KMS-11 (cell line): Measurements from ENCODE around the gene NME9.

Experiments
- H2AFZ ChIP-seq: fragments of 200-600 bp; sonication (generic); 2 replicates; pipeline ENCODE4 v1.6.1; 2016; ENCODE audit warnings: antibody characterized with exemption, mixed run types, low read depth
- H3K27ac ChIP-seq: fragments of 200-600 bp; sonication (generic); 2 replicates; pipeline ENCODE4 v1.6.1; 2016; ENCODE audit warnings: mild to moderate bottlenecking, mixed run types
- H3K27me3 ChIP-seq: fragments of 200-600 bp; sonication (generic); 2 replicates; pipeline ENCODE4 v1.6.1; 2017; ENCODE audit warnings: mild to moderate bottlenecking, low read depth, mixed run types, moderate library complexity; ENCODE audit not compliant: insufficient read depth
- H3K36me3 ChIP-seq: fragments of 200-600 bp; sonication (generic); 2 replicates; pipeline ENCODE4 v1.6.1; 2017; ENCODE audit warnings: mild to moderate bottlenecking, mixed run types; ENCODE audit not compliant: insufficient read depth
- H3K4me1 ChIP-seq: fragments of 200-600 bp; sonication (generic); 2 replicates; pipeline ENCODE4 v1.6.1; 2016; ENCODE audit warnings: mild to moderate bottlenecking, low read depth, mixed run types; ENCODE audit not compliant: poor library complexity, severe bottlenecking
- H3K4me2 ChIP-seq: fragments of 200-600 bp; sonication (generic); 2 replicates; pipeline ENCODE4 v1.7.0; 2016; ENCODE audit warnings: mild to moderate bottlenecking, mixed run types
- H3K4me3 ChIP-seq: fragments of 200-600 bp; sonication (generic); IDR thresholded peaks from 2 replicates; pipeline ENCODE4 v1.6.1; 2017; ENCODE audit warnings: low read depth, low read length, mixed read lengths; ENCODE audit not compliant: insufficient read depth
- H3K79me2 ChIP-seq: fragments of 200-600 bp; sonication (generic); 2 replicates; pipeline ENCODE4 v1.6.1; 2016; ENCODE audit warnings: low read depth, mixed run types; ENCODE audit not compliant: insufficient read depth
- H3K9ac ChIP-seq: fragments of 200-600 bp; sonication (generic); 2 replicates; pipeline ENCODE4 v1.6.1; 2016; ENCODE audit warnings: mild to moderate bottlenecking, mixed run types
- H4K20me1 ChIP-seq: fragments of 200-600 bp; sonication (generic); 2 replicates; pipeline ENCODE4 v1.6.1; 2016; ENCODE audit warnings: mild to moderate bottlenecking, mixed run types; ENCODE audit not compliant: insufficient read depth
- TF ChIP-seq, protein P1 (sequence below): fragments of 200-600 bp; sonication (generic); conservative IDR thresholded peaks from 2 replicates; pipeline ENCODE4 v1.6.1; 2017; ENCODE audit warnings: low read depth, mild to moderate bottlenecking, antibody characterized with exemption, low read length, moderate library complexity, mixed read lengths

Gene NME9

GRCh38 chr3:138297059-138297607 is 32.5 kb downstream of the NME9 start:
- Histone ChIP-seq H3K4me3 (no peak overlapping the region), H3K4me2 (peak overlapping the region; percentile 35; the same call in 1 of the 2 replicates), H3K79me2 (no peaks in the 10 kb centered on the region), H3K27ac (peak overlapping the region; percentile 26; the same call in 1 of the 2 replicates), H3K36me3 (no peaks in the 10 kb centered on the region), H3K27me3 (no peaks in the 10 kb centered on the region), H3K9ac (no peak overlapping the region), H3K4me1 (peaks cover 30% of the 10 kb centered on the region), H2AFZ (no peak overlapping the region), H4K20me1 (no peaks in the 10 kb centered on the region)
- TF ChIP-seq, protein P1, sequence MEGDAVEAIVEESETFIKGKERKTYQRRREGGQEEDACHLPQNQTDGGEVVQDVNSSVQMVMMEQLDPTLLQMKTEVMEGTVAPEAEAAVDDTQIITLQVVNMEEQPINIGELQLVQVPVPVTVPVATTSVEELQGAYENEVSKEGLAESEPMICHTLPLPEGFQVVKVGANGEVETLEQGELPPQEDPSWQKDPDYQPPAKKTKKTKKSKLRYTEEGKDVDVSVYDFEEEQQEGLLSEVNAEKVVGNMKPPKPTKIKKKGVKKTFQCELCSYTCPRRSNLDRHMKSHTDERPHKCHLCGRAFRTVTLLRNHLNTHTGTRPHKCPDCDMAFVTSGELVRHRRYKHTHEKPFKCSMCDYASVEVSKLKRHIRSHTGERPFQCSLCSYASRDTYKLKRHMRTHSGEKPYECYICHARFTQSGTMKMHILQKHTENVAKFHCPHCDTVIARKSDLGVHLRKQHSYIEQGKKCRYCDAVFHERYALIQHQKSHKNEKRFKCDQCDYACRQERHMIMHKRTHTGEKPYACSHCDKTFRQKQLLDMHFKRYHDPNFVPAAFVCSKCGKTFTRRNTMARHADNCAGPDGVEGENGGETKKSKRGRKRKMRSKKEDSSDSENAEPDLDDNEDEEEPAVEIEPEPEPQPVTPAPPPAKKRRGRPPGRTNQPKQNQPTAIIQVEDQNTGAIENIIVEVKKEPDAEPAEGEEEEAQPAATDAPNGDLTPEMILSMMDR, result no peak

- H3K79me2 ChIP-seq, result no peaks in the 10 kb centered on the region
- H2AFZ ChIP-seq, result no peak overlapping the region
- TF ChIP-seq, protein P1, result no peak
- H4K20me1 ChIP-seq, result no peaks in the 10 kb centered on the region
- H3K36me3 ChIP-seq, result no peaks in the 10 kb centered on the region
- no peak overlapping the region for H3K9ac ChIP-seq
- no peaks in the 10 kb centered on the region for H3K27me3 ChIP-seq
- no peak overlapping the region for H3K4me3 ChIP-seq
- peaks cover 30% of the 10 kb centered on the region for H3K4me1 ChIP-seq
- H3K27ac ChIP-seq, result peak overlapping the region; percentile 26; the same call in 1 of the 2 replicates
- H3K4me2 ChIP-seq, result peak overlapping the region; percentile 35; the same call in 1 of the 2 replicates
Observed at GRCh38 chr3:138296639-138297038, 33.0 kb downstream of the NME9 start.

- Histone ChIP-seq H3K79me2 (no peaks in the 10 kb centered on the region), H4K20me1 (no peaks in the 10 kb centered on the region), H3K4me3 (no peak overlapping the region), H3K4me2 (no peak overlapping the region), H3K36me3 (no peaks in the 10 kb centered on the region), H2AFZ (no peak overlapping the region), H3K9ac (no peak overlapping the region), H3K27me3 (no peaks in the 10 kb centered on the region), H3K27ac (no peak overlapping the region), H3K4me1 (no peaks in the 10 kb centered on the region)
- TF ChIP-seq, protein P1, result no peak
Observed at GRCh38 chr3:138289701-138290100, 40.0 kb downstream of the NME9 start.

DNA sequence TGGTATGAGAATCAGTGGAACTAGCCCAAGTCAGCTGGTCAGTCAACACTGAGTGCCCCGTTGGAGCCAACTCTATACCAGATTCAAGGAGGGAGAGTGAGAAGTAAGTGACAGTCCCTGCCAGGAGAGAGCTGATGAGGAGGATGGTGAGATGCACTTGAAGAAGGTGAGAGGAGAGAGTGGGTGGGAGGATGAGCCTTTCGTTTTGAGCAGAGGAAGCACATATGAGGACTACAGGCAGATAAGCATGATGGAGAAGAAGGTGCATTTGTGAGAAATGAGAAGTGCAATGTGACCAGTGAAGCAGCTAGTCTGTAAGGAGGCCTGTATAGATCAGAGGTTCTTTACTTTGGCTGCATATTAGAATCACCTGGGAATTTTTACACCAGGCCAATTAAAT is 40.4 kb downstream of the NME9 start:
- H3K36me3 ChIP-seq, result no peaks in the 10 kb centered on the region
- no peak overlapping the region for H3K27ac ChIP-seq
- no peak overlapping the region for H3K9ac ChIP-seq
- TF ChIP-seq, protein P1, result no peak
- H3K4me3 ChIP-seq, result no peak overlapping the region
- no peaks in the 10 kb centered on the region for H4K20me1 ChIP-seq
- no peak overlapping the region for H3K4me2 ChIP-seq
- no peaks in the 10 kb centered on the region for H3K4me1 ChIP-seq
- no peaks in the 10 kb centered on the region for H3K27me3 ChIP-seq
- H3K79me2 ChIP-seq, result no peaks in the 10 kb centered on the region
- no peak overlapping the region for H2AFZ ChIP-seq
